A549 (cell line): Measurements from ENCODE around the gene PFKFB4. TPM values are rescaled to one million over a fixed set of nuclear protein-coding genes. Genes with fewer than 3 reads are reported as not detected.
A peak's percentile ranks its signal among the peaks of the same experiment; 100 is the strongest.

Source experiments
- ATAC-seq, 2 experiments: fragments of 200-7000 bp in 1 of 2; fragments of >200 bp in 1 of 2; cut with Nextera tagmentation in 1 of 2; cut with Tn5 transposase in 1 of 2; 3 replicates each; pipeline versions ENCODE4 v1.8.0 to v1.9.1; 2018 to 2020; ENCODE audit warnings: mild to moderate bottlenecking in 1 of 2, moderate library complexity in 1 of 2
- CTCF ChIA-PET: fragments of 300-600 bp; sonication (Branson Sonifier 250); formaldehyde crosslinking; extraction: SDS; loops from one replicate; lab custom pipeline; 2021; ENCODE audit warnings: antibody characterized with exemption, inconsistent platforms; lab: Yijun Ruan, JAX
- POLR2A ChIA-PET: fragments of 350-600 bp; formaldehyde crosslinking; extraction: SDS; loops from one replicate; lab custom pipeline; 2021; ENCODE audit warnings: antibody characterized with exemption, inconsistent platforms; lab: Yijun Ruan, JAX
- DNase-seq, 2 experiments: peaks; one replicate each; pipeline versions ENCODE4 v3.0.0 to v3.0.0-alpha.2; 2011 to 2016; ENCODE audit warnings: low read depth in 1 of 2, low spot score in 1 of 2
- FAIRE-seq: peaks from 2 replicates; lab custom pipeline; 2011; peaks lifted over from hg19 to GRCh38; lab: Jason Lieb, UNC
- H3K27ac ChIP-seq, 2 experiments: fragments of >200 bp; sonication (Bioruptor Twin); formaldehyde crosslinking; 3 replicates each; pipeline ENCODE4 v1.5.1; 2016 to 2017
- H3K4me1 ChIP-seq: fragments of >200 bp; sonication (Bioruptor Twin); formaldehyde crosslinking; 3 replicates; pipeline ENCODE4 v1.6.1; 2016
- H3K4me2 ChIP-seq: fragments of >200 bp; sonication (Bioruptor Twin); formaldehyde crosslinking; 3 replicates; pipeline ENCODE4 v1.6.1; 2016
- H3K4me3 ChIP-seq: fragments of >200 bp; sonication (Bioruptor Twin); formaldehyde crosslinking; 3 replicates; pipeline ENCODE4 v1.5.1; 2016
- H3K9me3 ChIP-seq: fragments of >200 bp; sonication (Bioruptor Twin); formaldehyde crosslinking; 3 replicates; pipeline ENCODE4 v1.6.1; 2016
- CBX8 ChIP-seq: fragments of 200-600 bp; sonication (generic); IDR thresholded peaks from 2 replicates; pipeline ENCODE4 v1.6.1; 2016
- CEBPB ChIP-seq, 2 experiments: fragments of >200 bp in 1 of 2; sonication (Bioruptor Twin) in 1 of 2; formaldehyde crosslinking in 1 of 2; IDR thresholded peaks; 2 replicates each; pipeline ENCODE4 v1.6.1; 2012 to 2016
- FOSB ChIP-seq: fragments of 250-450 bp; sonication (Bioruptor Pico); IDR thresholded peaks from 2 replicates; pipeline ENCODE4 v1.5.0; 2020; ENCODE audit warnings: mild to moderate bottlenecking, moderate library complexity
- FOSL2 ChIP-seq, 2 experiments: fragments of 450-650 bp in 1 of 2; fragments of >200 bp in 1 of 2; sonication (Bioruptor Twin) in 1 of 2; formaldehyde crosslinking; IDR thresholded peaks; 2 replicates each; pipeline versions ENCODE4 v1.5.0 to v1.6.1; 2016 to 2020; ENCODE audit warnings: mild to moderate bottlenecking in 1 of 2, moderate library complexity in 1 of 2
- HOXB13 ChIP-seq: fragments of 250-450 bp; sonication (Bioruptor Pico); IDR thresholded peaks from 2 replicates; pipeline ENCODE4 v1.5.0; 2020; ENCODE audit warnings: low read depth, mild to moderate bottlenecking, moderate library complexity
- JUN ChIP-seq, 2 experiments: fragments of >200 bp; sonication (Bioruptor Twin); formaldehyde crosslinking; IDR thresholded peaks; 2 replicates in 1 of 2; 3 replicates in 1 of 2; pipeline ENCODE4 v1.6.1; 2016 to 2017
- KDM1A ChIP-seq: fragments of 200-600 bp; sonication (generic); IDR thresholded peaks from 2 replicates; pipeline ENCODE4 v1.6.1; 2016; ENCODE audit warnings: low read depth, mild to moderate bottlenecking
- MAZ ChIP-seq: fragments of 150-350 bp; IDR thresholded peaks from 2 replicates; pipeline ENCODE4 v1.6.1; 2014; ENCODE audit warnings: antibody characterized with exemption, low read depth, low read length, borderline replicate concordance
- POLR2AphosphoS2 ChIP-seq: conservative IDR thresholded peaks from 2 replicates; pipeline ENCODE4 v1.6.1; 2012; ENCODE audit warnings: low read length, improper control_type of control experiment, inconsistent platforms
- RAD21 ChIP-seq, 2 experiments: fragments of >200 bp in 1 of 2; sonication (Bioruptor Twin) in 1 of 2; formaldehyde crosslinking in 1 of 2; IDR thresholded peaks in 1 of 2; conservative IDR thresholded peaks in 1 of 2; 2 replicates in 1 of 2; 3 replicates in 1 of 2; pipeline ENCODE4 v1.6.1; 2012 to 2018; ENCODE audit warnings: inconsistent platforms in 1 of 2
- RNF2 ChIP-seq: fragments of 200-600 bp; sonication (generic); IDR thresholded peaks from 2 replicates; pipeline ENCODE4 v1.6.1; 2016; ENCODE audit warnings: low read depth, mild to moderate bottlenecking, antibody characterized with exemption, moderate library complexity, borderline replicate concordance
- TP53 ChIP-seq: fragments of 250-450 bp; sonication (Bioruptor Pico); IDR thresholded peaks from 2 replicates; pipeline ENCODE4 v1.5.0; 2021; ENCODE audit warnings: mild to moderate bottlenecking, moderate library complexity
- ZFP36 ChIP-seq: fragments of 450-650 bp; IDR thresholded peaks from 2 replicates; pipeline ENCODE4 v1.6.1; 2014; ENCODE audit warnings: borderline replicate concordance; ENCODE audit not compliant: partially characterized antibody
- WGBS: methylation state at CpG from one replicate; pipeline ENCODE4 v1.1.6; 2017; ENCODE audit errors: missing lambda C conversion rate; 5-methylcytosine and 5-hydroxymethylcytosine counted together
- polyA plus RNA-seq, 4 experiments: library from polyadenylated mRNA; depleted of rRNA in 3 of 4; stranded (reverse); fragments of >200 nt; fragmentation: RNase III in 1 of 4; extraction: RNeasy Plus Mini Kit Qiagen cat#74134 plus additional on column Dnase treatment in 1 of 4; gene quantifications; 2 replicates in 3 of 4; 3 replicates in 1 of 4; pipeline ENCODE4 v1.2.3, GENCODE V29; 2011 to 2017
- small RNA-seq, 6 experiments: library from RNA; depleted of rRNA; stranded (forward); fragments of <200 nt; gene quantifications; one replicate each; pipeline ENCODE3, GENCODE V24; 2012
- TF ChIP-seq, protein P1 (sequence below): fragments of 250-450 bp; sonication (Bioruptor Pico); IDR thresholded peaks from 2 replicates; pipeline ENCODE4 v1.5.0; 2020; ENCODE audit warnings: low read depth, mild to moderate bottlenecking, moderate library complexity
- TF ChIP-seq, protein P2 (sequence below): fragments of >200 bp; sonication (Bioruptor Twin); formaldehyde crosslinking; IDR thresholded peaks from 2 replicates; pipeline ENCODE4 v1.6.1; 2016
- TF ChIP-seq, protein P3 (sequence below): IDR thresholded peaks from 2 replicates; pipeline ENCODE4 v1.6.1; 2012

PFKFB4 gene
- polyA plus RNA-seq, 2 of the 4 experiments (the other 2 are of a cell fraction), result 8.4 to 20.9 TPM

DNA sequence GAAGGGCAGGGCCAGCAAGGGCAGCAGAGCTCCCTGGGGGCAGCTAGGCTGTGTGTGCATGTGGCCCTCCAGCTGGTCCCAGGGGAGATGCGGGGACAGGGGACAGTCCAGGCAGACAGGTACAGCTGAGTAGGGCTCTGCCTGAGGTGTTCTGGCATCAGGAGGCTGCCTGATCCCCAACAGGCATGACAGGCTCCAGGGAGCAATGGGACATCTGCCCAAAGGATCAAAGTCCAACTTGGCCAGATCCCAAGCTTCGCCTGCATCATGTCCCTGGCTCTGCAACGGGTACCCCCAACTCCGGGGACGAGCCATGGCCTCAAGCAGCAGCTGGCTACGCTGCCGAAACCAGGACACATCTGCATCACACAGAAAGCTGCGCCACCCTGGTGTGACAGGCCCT lies 88.3 kb downstream of the PFKFB4 start:
- DNase-seq, result no peak
- Histone ChIP-seq H3K9me3 (no peaks in the 10 kb centered on the region), H3K4me3 (no peak overlapping the region), H3K4me1 (peaks cover 55% of the 10 kb centered on the region), H3K4me2 (peak overlapping the region; percentile 91; the same call in 2 of the 3 replicates), H3K27ac (peak overlapping the region in 1 of 2 experiments; percentile 96; a peak in 1 of 6 replicates)
- TF ChIP-seq ZFP36 (no peak), KDM1A (no peak), TP53 (CRISPR knock-in tag) (no peak), RAD21 (conservative IDR thresholded peaks at IDR 0.05 in 1 of 2, IDR thresholded peaks at IDR 0.05 in 1 of 2) (no peak), POLR2AphosphoS2 (no peak), RNF2 (no peak), FOSB (CRISPR knock-in tag) (no peak), CEBPB (IDR thresholded peaks at IDR 0.05) (no peak), HOXB13 (CRISPR knock-in tag) (no peak), FOSL2 (IDR thresholded peaks at IDR 0.05) (no peak), FOSL2 (CRISPR knock-in tag; IDR thresholded peaks at IDR 0.05) (no peak), MAZ (no peak), CBX8 (no peak), JUN (IDR thresholded peaks at IDR 0.05) (no peak)
- TF ChIP-seq, protein P1, sequence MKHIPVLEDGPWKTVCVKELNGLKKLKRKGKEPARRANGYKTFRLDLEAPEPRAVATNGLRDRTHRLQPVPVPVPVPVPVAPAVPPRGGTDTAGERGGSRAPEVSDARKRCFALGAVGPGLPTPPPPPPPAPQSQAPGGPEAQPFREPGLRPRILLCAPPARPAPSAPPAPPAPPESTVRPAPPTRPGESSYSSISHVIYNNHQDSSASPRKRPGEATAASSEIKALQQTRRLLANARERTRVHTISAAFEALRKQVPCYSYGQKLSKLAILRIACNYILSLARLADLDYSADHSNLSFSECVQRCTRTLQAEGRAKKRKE, result no peak
- TF ChIP-seq, protein P2, sequence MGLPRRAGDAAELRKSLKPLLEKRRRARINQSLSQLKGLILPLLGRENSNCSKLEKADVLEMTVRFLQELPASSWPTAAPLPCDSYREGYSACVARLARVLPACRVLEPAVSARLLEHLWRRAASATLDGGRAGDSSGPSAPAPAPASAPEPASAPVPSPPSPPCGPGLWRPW, result no peak
- TF ChIP-seq, protein P3, sequence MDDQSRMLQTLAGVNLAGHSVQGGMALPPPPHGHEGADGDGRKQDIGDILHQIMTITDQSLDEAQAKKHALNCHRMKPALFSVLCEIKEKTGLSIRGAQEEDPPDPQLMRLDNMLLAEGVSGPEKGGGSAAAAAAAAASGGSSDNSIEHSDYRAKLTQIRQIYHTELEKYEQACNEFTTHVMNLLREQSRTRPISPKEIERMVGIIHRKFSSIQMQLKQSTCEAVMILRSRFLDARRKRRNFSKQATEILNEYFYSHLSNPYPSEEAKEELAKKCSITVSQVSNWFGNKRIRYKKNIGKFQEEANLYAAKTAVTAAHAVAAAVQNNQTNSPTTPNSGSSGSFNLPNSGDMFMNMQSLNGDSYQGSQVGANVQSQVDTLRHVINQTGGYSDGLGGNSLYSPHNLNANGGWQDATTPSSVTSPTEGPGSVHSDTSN, result no peak
- CTCF ChIA-PET, result interaction anchor here (0.7 kb wide), 1 partner anchor 21 kb away, joined by 6 read pairs; no protein-coding TSS in a partner anchor
- POLR2A ChIA-PET, result no interaction called here
- WGBS, result 70% methylated on average over 6 of the region's 8 CpGs
- no peak for FAIRE-seq
- no peak for ATAC-seq

Small RNAs within 50 kb of the gene (small RNA-seq; reads per million reads assigned to genes)
- 0 to 0.04 (median 0) reads per million in 6 experiments for gene MIR6823

Other genes with a start within 250 kb of the PFKFB4 start
- gene SPINK8, start 223.1 kb downstream of the PFKFB4 start, polyA plus RNA-seq (2011; rRNA removed), result not detected in 2 replicates
- gene SPINK8, start 223.1 kb downstream of the PFKFB4 start, polyA plus RNA-seq (2017; fragmentation: RNase III; extraction: RNeasy Plus Mini Kit Qiagen cat#74134 plus additional on column Dnase treatment), result not detected in 3 replicates
- not detected in 2 replicates for gene FBXW12, start 184.6 kb downstream of the PFKFB4 start, polyA plus RNA-seq (2011; rRNA removed)
- gene FBXW12, start 184.6 kb downstream of the PFKFB4 start, polyA plus RNA-seq (2017; fragmentation: RNase III; extraction: RNeasy Plus Mini Kit Qiagen cat#74134 plus additional on column Dnase treatment), result not detected in 3 replicates
- 10.0 and 12.6 TPM in 2 replicates for gene PLXNB1, start 126.7 kb downstream of the PFKFB4 start, polyA plus RNA-seq (2011; rRNA removed)
- 16.7 to 20.9 TPM (median 20.5 TPM) in 3 replicates for gene PLXNB1, start 126.7 kb downstream of the PFKFB4 start, polyA plus RNA-seq (2017; fragmentation: RNase III; extraction: RNeasy Plus Mini Kit Qiagen cat#74134 plus additional on column Dnase treatment)
- 19.8 and 22.9 TPM in 2 replicates for gene CCDC51, start 116.7 kb downstream of the PFKFB4 start, polyA plus RNA-seq (2011; rRNA removed)
- gene CCDC51, start 116.7 kb downstream of the PFKFB4 start, polyA plus RNA-seq (2017; fragmentation: RNase III; extraction: RNeasy Plus Mini Kit Qiagen cat#74134 plus additional on column Dnase treatment), result 24.6 to 26.7 TPM (median 25.7 TPM) in 3 replicates
- 139 and 303 TPM in 2 replicates for gene TMA7, start 116.5 kb downstream of the PFKFB4 start, polyA plus RNA-seq (2011; rRNA removed)
- gene TMA7, start 116.5 kb downstream of the PFKFB4 start, polyA plus RNA-seq (2017; fragmentation: RNase III; extraction: RNeasy Plus Mini Kit Qiagen cat#74134 plus additional on column Dnase treatment), result 417 to 485 TPM (median 420 TPM) in 3 replicates
- 8.5 and 9.4 TPM in 2 replicates for gene ATRIP, start 110.1 kb downstream of the PFKFB4 start, polyA plus RNA-seq (2011; rRNA removed)
- gene ATRIP, start 110.1 kb downstream of the PFKFB4 start, polyA plus RNA-seq (2017; fragmentation: RNase III; extraction: RNeasy Plus Mini Kit Qiagen cat#74134 plus additional on column Dnase treatment), result 5.8 to 6.6 TPM (median 6.1 TPM) in 3 replicates
- gene SHISA5, start 52.6 kb downstream of the PFKFB4 start, polyA plus RNA-seq (2011; rRNA removed), result 94.3 and 104 TPM in 2 replicates
- gene SHISA5, start 52.6 kb downstream of the PFKFB4 start, polyA plus RNA-seq (2017; fragmentation: RNase III; extraction: RNeasy Plus Mini Kit Qiagen cat#74134 plus additional on column Dnase treatment), result 86.8 to 90.1 TPM (median 87.5 TPM) in 3 replicates
- 4.0 and 7.2 TPM in 2 replicates for gene UCN2, start 7.0 kb upstream of the PFKFB4 start, polyA plus RNA-seq (2011; rRNA removed)
- gene UCN2, start 7.0 kb upstream of the PFKFB4 start, polyA plus RNA-seq (2017; fragmentation: RNase III; extraction: RNeasy Plus Mini Kit Qiagen cat#74134 plus additional on column Dnase treatment), result 14.1 to 15.9 TPM (median 15.6 TPM) in 3 replicates
- 36.5 and 63.0 TPM in 2 replicates for gene COL7A1, start 38.5 kb upstream of the PFKFB4 start, polyA plus RNA-seq (2011; rRNA removed)
- gene COL7A1, start 38.5 kb upstream of the PFKFB4 start, polyA plus RNA-seq (2017; fragmentation: RNase III; extraction: RNeasy Plus Mini Kit Qiagen cat#74134 plus additional on column Dnase treatment), result 213 to 273 TPM (median 240 TPM) in 3 replicates
- gene UQCRC1, start 52.8 kb upstream of the PFKFB4 start, polyA plus RNA-seq (2011; rRNA removed), result 279 and 338 TPM in 2 replicates
- gene UQCRC1, start 52.8 kb upstream of the PFKFB4 start, polyA plus RNA-seq (2017; fragmentation: RNase III; extraction: RNeasy Plus Mini Kit Qiagen cat#74134 plus additional on column Dnase treatment), result 233 to 256 TPM (median 254 TPM) in 3 replicates
- gene TMEM89, start 65.0 kb upstream of the PFKFB4 start, polyA plus RNA-seq (2011; rRNA removed), result not detected in 2 replicates
- gene TMEM89, start 65.0 kb upstream of the PFKFB4 start, polyA plus RNA-seq (2017; fragmentation: RNase III; extraction: RNeasy Plus Mini Kit Qiagen cat#74134 plus additional on column Dnase treatment), result 0.21 TPM in 1 of 3 replicates, not detected in the others
- gene SLC26A6, start 78.7 kb upstream of the PFKFB4 start, polyA plus RNA-seq (2011; rRNA removed), result 12.5 and 12.7 TPM in 2 replicates
- gene SLC26A6, start 78.7 kb upstream of the PFKFB4 start, polyA plus RNA-seq (2017; fragmentation: RNase III; extraction: RNeasy Plus Mini Kit Qiagen cat#74134 plus additional on column Dnase treatment), result 20.0 to 25.5 TPM (median 23.2 TPM) in 3 replicates
- 2.2 and 3.2 TPM in 2 replicates for gene CELSR3, start 106.1 kb upstream of the PFKFB4 start, polyA plus RNA-seq (2011; rRNA removed)
- gene CELSR3, start 106.1 kb upstream of the PFKFB4 start, polyA plus RNA-seq (2017; fragmentation: RNase III; extraction: RNeasy Plus Mini Kit Qiagen cat#74134 plus additional on column Dnase treatment), result 4.6 to 5.2 TPM (median 4.8 TPM) in 3 replicates
- gene NCKIPSD, start 129.1 kb upstream of the PFKFB4 start, polyA plus RNA-seq (2011; rRNA removed), result 10.2 and 13.6 TPM in 2 replicates
- 10.8 to 13.2 TPM (median 10.9 TPM) in 3 replicates for gene NCKIPSD, start 129.1 kb upstream of the PFKFB4 start, polyA plus RNA-seq (2017; fragmentation: RNase III; extraction: RNeasy Plus Mini Kit Qiagen cat#74134 plus additional on column Dnase treatment)
- 78.4 and 81.3 TPM in 2 replicates for gene IP6K2, start 160.4 kb upstream of the PFKFB4 start, polyA plus RNA-seq (2011; rRNA removed)
- gene IP6K2, start 160.4 kb upstream of the PFKFB4 start, polyA plus RNA-seq (2017; fragmentation: RNase III; extraction: RNeasy Plus Mini Kit Qiagen cat#74134 plus additional on column Dnase treatment), result 55.6 to 67.1 TPM (median 61.9 TPM) in 3 replicates